Lower lobe of right lung (tissue), 2 donors: ENCODE results near the gene LOXL4. TPM values are rescaled to one million over a fixed set of nuclear protein-coding genes. Genes with fewer than 3 reads are reported as not detected.

Experiments used
- ATAC-seq, 2 donors: fragments of 200-7000 bp; cut with Tn5 transposase; one replicate each; pipeline ENCODE4 v1.9.1; 2020 to 2022; ENCODE audit warnings: mild to moderate bottlenecking in 2 of 2, moderate library complexity in 2 of 2
- DNase-seq: peaks from one replicate; pipeline ENCODE4 v3.0.0-alpha.2; 2020
- H3K27ac ChIP-seq: fragments of 200-600 bp; one replicate; pipeline ENCODE4 v1.8.0; 2022
- H3K27me3 ChIP-seq: fragments of 200-600 bp; one replicate; pipeline ENCODE4 v1.8.0; 2022; ENCODE audit warnings: low read depth
- H3K36me3 ChIP-seq: fragments of 200-600 bp; one replicate; pipeline ENCODE4 v1.8.0; 2022; ENCODE audit warnings: mild to moderate bottlenecking
- H3K4me1 ChIP-seq: fragments of 200-600 bp; one replicate; pipeline ENCODE4 v1.8.0; 2022
- H3K4me3 ChIP-seq: fragments of 200-600 bp; one replicate; pipeline ENCODE4 v1.8.0; 2022; ENCODE audit warnings: mild to moderate bottlenecking
- H3K9me3 ChIP-seq: fragments of 200-600 bp; one replicate; pipeline ENCODE4 v1.8.0; 2022
- intact Hi-C: fragments of 100-400 bp; cut with DNase I; formaldehyde crosslinking; loops from one replicate; pipeline ENCODE4 v1.11.0; 2022
- total RNA-seq: library from RNA; stranded (reverse); fragmentation: NEBNext Ultra II Directional; extraction: Animal tissue kit (Norgen Biotek cat#: 25700); gene quantifications from one replicate; pipeline ENCODE4 v1.2.1, GENCODE V29; 2021
- TF ChIP-seq, protein P1 (sequence below): fragments of 200-600 bp; IDR thresholded peaks from one replicate; pipeline ENCODE4 v1.8.0; 2022; ENCODE audit warnings: antibody characterized with exemption, mild to moderate bottlenecking
- donor health status: DM: no; HTN: yes; CAD: no; lungs with severe emphysema.

LOXL4 gene
- total RNA-seq, 1 donor from 2014 or later: 4.5 TPM

DNA sequence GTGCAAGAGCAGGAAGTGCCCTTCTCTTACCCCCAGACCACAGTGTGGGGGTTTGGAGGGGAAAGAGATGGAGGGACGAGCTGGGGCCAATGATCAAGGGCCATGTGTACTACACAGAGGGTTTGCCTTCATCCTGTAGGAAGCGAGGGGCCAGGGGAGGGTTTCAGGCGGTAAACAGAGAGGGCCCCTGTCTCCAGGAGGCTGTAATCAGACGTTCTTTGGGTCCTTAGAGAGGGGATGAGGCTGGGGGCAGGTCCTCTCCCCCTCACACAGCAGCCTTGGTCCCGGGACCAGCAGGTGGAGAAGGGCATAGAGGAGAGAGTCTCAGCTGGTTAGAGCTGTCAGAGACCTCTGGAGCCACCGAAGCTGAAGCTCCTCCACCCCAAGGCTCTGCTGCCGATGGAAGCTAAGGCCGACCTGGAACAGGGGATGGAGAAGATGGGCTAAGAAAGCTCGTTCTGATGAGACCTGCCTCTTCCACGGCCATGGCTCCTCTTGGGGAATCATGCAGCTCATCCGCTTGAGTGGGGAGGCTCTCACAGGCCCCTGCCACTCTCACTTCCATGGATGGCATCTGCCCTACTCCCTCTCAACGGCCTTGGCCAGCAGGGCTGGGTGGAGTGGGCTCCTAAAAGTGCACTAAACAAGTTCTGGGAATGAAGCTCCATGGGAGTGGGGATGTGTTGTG is 3.5 kb downstream of the LOXL4 start:
- intact Hi-C loops: no loop called here
- Histone ChIP-seq H3K4me1 (peaks cover 24% of the 10 kb centered on the region), H3K9me3 (no peaks in the 10 kb centered on the region), H3K27me3 (no peaks in the 10 kb centered on the region), H3K36me3 (no peaks in the 10 kb centered on the region), H3K4me3 (no peak overlapping the region), H3K27ac (no peak overlapping the region)
- DNase-seq: no peak
- TF ChIP-seq, protein P1, sequence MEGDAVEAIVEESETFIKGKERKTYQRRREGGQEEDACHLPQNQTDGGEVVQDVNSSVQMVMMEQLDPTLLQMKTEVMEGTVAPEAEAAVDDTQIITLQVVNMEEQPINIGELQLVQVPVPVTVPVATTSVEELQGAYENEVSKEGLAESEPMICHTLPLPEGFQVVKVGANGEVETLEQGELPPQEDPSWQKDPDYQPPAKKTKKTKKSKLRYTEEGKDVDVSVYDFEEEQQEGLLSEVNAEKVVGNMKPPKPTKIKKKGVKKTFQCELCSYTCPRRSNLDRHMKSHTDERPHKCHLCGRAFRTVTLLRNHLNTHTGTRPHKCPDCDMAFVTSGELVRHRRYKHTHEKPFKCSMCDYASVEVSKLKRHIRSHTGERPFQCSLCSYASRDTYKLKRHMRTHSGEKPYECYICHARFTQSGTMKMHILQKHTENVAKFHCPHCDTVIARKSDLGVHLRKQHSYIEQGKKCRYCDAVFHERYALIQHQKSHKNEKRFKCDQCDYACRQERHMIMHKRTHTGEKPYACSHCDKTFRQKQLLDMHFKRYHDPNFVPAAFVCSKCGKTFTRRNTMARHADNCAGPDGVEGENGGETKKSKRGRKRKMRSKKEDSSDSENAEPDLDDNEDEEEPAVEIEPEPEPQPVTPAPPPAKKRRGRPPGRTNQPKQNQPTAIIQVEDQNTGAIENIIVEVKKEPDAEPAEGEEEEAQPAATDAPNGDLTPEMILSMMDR: no peak
- ATAC-seq: no peak

DNA sequence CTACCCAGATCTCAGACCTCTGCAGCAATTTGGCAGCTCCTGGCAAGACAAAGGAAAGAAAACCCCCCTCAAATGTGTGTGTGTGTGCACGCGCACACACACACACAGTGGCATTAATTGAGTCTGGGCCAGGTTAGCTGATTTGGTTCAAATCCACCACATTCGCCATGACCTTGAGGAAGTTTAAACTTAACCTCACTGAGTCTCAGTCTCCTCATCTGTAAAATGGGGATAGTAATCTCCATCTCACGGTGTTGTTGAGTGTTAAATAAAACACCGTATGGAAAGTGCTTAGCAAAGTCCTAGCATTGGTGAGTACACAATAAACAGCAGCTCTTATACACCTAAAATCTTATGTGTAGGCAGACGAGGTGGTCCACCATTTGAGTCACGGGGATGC is 4.9 kb downstream of the LOXL4 start:
- intact Hi-C loops: no loop called here
- Histone ChIP-seq H3K27me3 (no peaks in the 10 kb centered on the region), H3K36me3 (no peaks in the 10 kb centered on the region), H3K4me3 (no peak overlapping the region), H3K27ac (no peak overlapping the region), H3K9me3 (no peaks in the 10 kb centered on the region), H3K4me1 (peaks cover 12% of the 10 kb centered on the region)
- ATAC-seq (no peak), DNase-seq (no peak)
- TF ChIP-seq, protein P1: no peak

DNA sequence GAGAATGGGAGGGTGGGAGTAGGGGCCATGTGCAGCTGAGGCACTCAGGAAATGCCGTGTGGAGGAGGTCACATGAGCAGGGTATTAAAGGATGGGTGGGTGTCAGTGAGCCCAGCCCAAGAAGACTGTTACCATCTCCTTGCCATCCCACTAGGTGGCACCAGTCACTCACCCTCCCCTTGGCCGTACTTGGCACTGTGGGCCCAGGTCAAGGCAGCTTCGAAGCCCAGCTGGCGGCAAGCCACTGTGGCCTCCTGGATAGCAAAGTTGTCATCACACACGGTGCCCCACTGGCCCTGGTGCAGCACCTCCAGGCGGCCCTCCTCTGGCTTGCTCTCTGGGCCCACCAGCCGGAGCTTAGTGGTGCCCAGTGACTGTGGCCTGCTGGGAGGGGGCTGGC is 5.4 kb downstream of the LOXL4 start:
- no peaks in the 10 kb centered on the region for H3K9me3 ChIP-seq
- H3K4me1 ChIP-seq: peaks cover 12% of the 10 kb centered on the region
- no peak overlapping the region for H3K4me3 ChIP-seq
- H3K27me3 ChIP-seq: no peaks in the 10 kb centered on the region
- TF ChIP-seq, protein P1: peak; percentile 53
- ATAC-seq (peak; percentile 60 to 67), DNase-seq (no peak)
- intact Hi-C loops: no loop called here
- no peaks in the 10 kb centered on the region for H3K36me3 ChIP-seq
- H3K27ac ChIP-seq: no peak overlapping the region

DNA sequence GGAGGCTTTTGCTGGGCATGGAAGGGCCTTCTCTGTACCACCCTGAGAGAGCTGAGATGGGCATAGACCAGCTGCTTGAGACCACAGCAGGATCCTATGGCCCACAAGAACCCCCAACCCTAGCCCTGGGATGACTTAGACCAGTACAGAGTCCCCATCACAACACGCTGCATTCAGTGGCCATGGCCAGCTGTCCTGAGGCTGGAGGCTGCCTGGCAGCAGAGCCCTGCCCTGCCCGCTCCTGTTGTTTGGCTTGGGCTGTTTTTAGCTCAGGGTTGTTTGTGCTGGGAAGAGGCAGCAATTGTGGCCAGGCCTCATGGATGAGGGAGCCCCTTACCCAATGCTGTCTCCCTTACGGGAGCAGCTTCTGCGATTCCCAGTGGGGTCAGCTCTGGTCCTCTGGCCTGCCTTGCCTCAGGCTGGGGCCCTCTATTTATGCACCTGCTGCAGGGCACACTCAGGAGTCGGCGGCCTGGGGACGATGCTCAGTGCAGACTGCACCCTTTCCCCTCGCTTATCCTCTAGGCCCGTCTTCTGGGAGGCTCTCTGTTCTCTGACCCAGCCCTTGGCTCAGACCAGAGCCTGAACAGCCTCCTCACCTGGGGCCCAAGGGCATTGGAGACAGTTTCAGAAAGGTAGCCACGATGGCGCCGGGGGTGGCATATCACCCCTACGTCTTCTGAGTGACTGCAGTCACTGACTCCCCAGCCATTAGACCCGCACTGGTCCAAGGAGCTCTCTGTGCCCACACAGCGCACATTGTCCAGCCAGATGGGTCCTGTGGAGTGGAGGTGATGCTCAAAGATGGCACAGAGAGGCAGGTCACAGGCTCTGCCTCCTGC is 6.3 kb downstream of the LOXL4 start:
- no peak overlapping the region for H3K27ac ChIP-seq
- H3K4me1 ChIP-seq: peaks cover 9% of the 10 kb centered on the region
- no peak for DNase-seq
- H3K4me3 ChIP-seq: no peak overlapping the region
- H3K9me3 ChIP-seq: no peaks in the 10 kb centered on the region
- ATAC-seq: no peak
- H3K36me3 ChIP-seq: no peaks in the 10 kb centered on the region
- intact Hi-C loops: no loop called here
- no peaks in the 10 kb centered on the region for H3K27me3 ChIP-seq
- TF ChIP-seq, protein P1: no peak

DNA sequence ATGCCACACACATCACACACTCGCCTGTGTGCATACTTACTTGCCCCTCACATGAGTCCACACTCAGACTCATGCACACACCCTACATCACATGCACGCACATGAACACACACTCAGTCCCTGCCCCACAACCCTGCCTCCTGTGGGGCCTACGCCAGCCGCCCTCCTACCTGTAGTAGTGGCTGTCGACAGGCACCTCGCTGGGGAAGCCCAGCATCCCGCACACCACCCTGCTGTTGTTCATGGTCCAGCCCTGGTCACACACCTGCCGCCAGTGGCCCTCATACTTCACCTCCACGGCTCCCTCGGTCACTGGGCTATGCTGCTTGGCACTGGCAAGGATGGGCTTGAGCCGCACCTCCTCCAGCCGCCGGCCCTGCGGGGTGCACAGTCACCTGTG is 7.2 kb downstream of the LOXL4 start:
- TF ChIP-seq, protein P1: no peak
- H3K4me3 ChIP-seq: no peak overlapping the region
- no peaks in the 10 kb centered on the region for H3K27me3 ChIP-seq
- H3K4me1 ChIP-seq: peaks cover 9% of the 10 kb centered on the region
- H3K36me3 ChIP-seq: no peaks in the 10 kb centered on the region
- no peak for DNase-seq
- no peaks in the 10 kb centered on the region for H3K9me3 ChIP-seq
- H3K27ac ChIP-seq: no peak overlapping the region
- intact Hi-C loops: no loop called here
- ATAC-seq: peak; percentile 4
